Calu3 (cell line): ENCODE results near the gene TBL1X. TPM values are rescaled to one million over a fixed set of nuclear protein-coding genes. Genes with fewer than 3 reads are reported as not detected.

Experiments used
- BruUV-seq: library from RNA; stranded (reverse); fragments of 400-500 nt; replicated peaks from 2 replicates; lab custom pipeline; 2021; lab: Mats Ljungman, UMichigan
- CTCF ChIA-PET: fragments of 300-600 bp; sonication (Branson Sonifier 250); formaldehyde crosslinking; loops from one replicate; lab custom pipeline; 2022; ENCODE audit warnings: antibody characterized with exemption; lab: Charles Lee
- DNase-seq: peaks from one replicate; pipeline ENCODE4 v3.0.0; 2022
- H3K27ac Mint-ChIP-seq: one replicate; pipeline ENCODE4 v1.8.0; 2022; ENCODE audit warnings: mixed read lengths; ENCODE audit not compliant: unreplicated experiment
- H3K27me3 Mint-ChIP-seq: one replicate; pipeline ENCODE4 v1.8.0; 2022; ENCODE audit warnings: mixed read lengths; ENCODE audit not compliant: unreplicated experiment
- H3K36me3 Mint-ChIP-seq: one replicate; pipeline ENCODE4 v1.8.0; 2022; ENCODE audit warnings: mild to moderate bottlenecking, moderate library complexity, mixed read lengths; ENCODE audit not compliant: insufficient read depth, unreplicated experiment
- H3K4me1 Mint-ChIP-seq: one replicate; pipeline ENCODE4 v1.8.0; 2022; ENCODE audit warnings: mild to moderate bottlenecking, low read depth, mixed read lengths; ENCODE audit not compliant: unreplicated experiment
- H3K4me3 Mint-ChIP-seq: one replicate; pipeline ENCODE4 v1.8.0; 2022; ENCODE audit warnings: mild to moderate bottlenecking, low read depth, moderate library complexity, mixed read lengths; ENCODE audit not compliant: unreplicated experiment
- H3K9me3 Mint-ChIP-seq: one replicate; pipeline ENCODE4 v1.8.0; 2022; ENCODE audit warnings: low read depth, mixed read lengths; ENCODE audit not compliant: unreplicated experiment
- CTCF ChIP-seq: fragments of 200-600 bp; IDR thresholded peaks from one replicate; pipeline ENCODE4 v1.8.0; 2022; ENCODE audit warnings: antibody characterized with exemption; ENCODE audit not compliant: unreplicated experiment
- intact Hi-C: fragments of 100-400 bp; cut with micrococcal nuclease; formaldehyde crosslinking; loops from one replicate; pipeline ENCODE4 v1.10.0; 2022; ENCODE audit not compliant: unreplicated experiment
- total RNA-seq: library from RNA; stranded (reverse); gene quantifications from 2 replicates; pipeline ENCODE4 v1.2.3, GENCODE V29; 2022

The TBL1X gene
- total RNA-seq, 1 experiment from 2014 or later, result 25.0 TPM

- H3K4me3 Mint-ChIP-seq, result no peak overlapping the region
- no TSS peak for BruUV-seq
- no peak for TF ChIP-seq CTCF
- H3K27ac Mint-ChIP-seq, result no peak overlapping the region
- DNase-seq, result no peak
- intact Hi-C loops, result no loop called here
- no peaks in the 10 kb centered on the region for H3K27me3 Mint-ChIP-seq
- H3K9me3 Mint-ChIP-seq, result peaks cover 4% of the 10 kb centered on the region
- no peaks in the 10 kb centered on the region for H3K36me3 Mint-ChIP-seq
- CTCF ChIA-PET, result no interaction called here
- H3K4me1 Mint-ChIP-seq, result no peaks in the 10 kb centered on the region
These were observed 263.4 kb downstream of the TBL1X start for GRCh38 chrX:9728261-9728660.

GRCh38 chrX:9729171-9729885 lies 264.5 kb downstream of the TBL1X start:
- Mint-ChIP-seq H3K4me1 (no peaks in the 10 kb centered on the region), H3K27me3 (no peaks in the 10 kb centered on the region), H3K27ac (no peak overlapping the region), H3K4me3 (no peak overlapping the region), H3K36me3 (no peaks in the 10 kb centered on the region), H3K9me3 (peaks cover 4% of the 10 kb centered on the region)
- no peak for DNase-seq
- CTCF ChIA-PET, result no interaction called here
- intact Hi-C loops, result no loop called here
- no peak for TF ChIP-seq CTCF
- BruUV-seq, result no TSS peak

GRCh38 chrX:9730078-9730477 lies 265.2 kb downstream of the TBL1X start:
- TF ChIP-seq CTCF, result no peak
- BruUV-seq, result no TSS peak
- no peaks in the 10 kb centered on the region for H3K4me1 Mint-ChIP-seq
- H3K4me3 Mint-ChIP-seq, result no peak overlapping the region
- CTCF ChIA-PET, result no interaction called here
- H3K27ac Mint-ChIP-seq, result no peak overlapping the region
- H3K27me3 Mint-ChIP-seq, result no peaks in the 10 kb centered on the region
- peaks cover 4% of the 10 kb centered on the region for H3K9me3 Mint-ChIP-seq
- H3K36me3 Mint-ChIP-seq, result no peaks in the 10 kb centered on the region
- intact Hi-C loops, result no loop called here
- DNase-seq, result no peak

GRCh38 chrX:9730752-9731151 lies 265.9 kb downstream of the TBL1X start:
- H3K27ac Mint-ChIP-seq, result no peak overlapping the region
- no peak for DNase-seq
- no peak for TF ChIP-seq CTCF
- CTCF ChIA-PET, result no interaction called here
- H3K9me3 Mint-ChIP-seq, result peaks cover 4% of the 10 kb centered on the region
- no peak overlapping the region for H3K4me3 Mint-ChIP-seq
- H3K36me3 Mint-ChIP-seq, result no peaks in the 10 kb centered on the region
- no peaks in the 10 kb centered on the region for H3K27me3 Mint-ChIP-seq
- intact Hi-C loops, result no loop called here
- H3K4me1 Mint-ChIP-seq, result no peaks in the 10 kb centered on the region
- no TSS peak for BruUV-seq
